MM.1S (cell line): ENCODE data around the gene VSIG10L.

Experiments used
- DNase-seq: peaks from one replicate; pipeline ENCODE4 v3.0.0-alpha.2; 2015
- H2AFZ ChIP-seq: fragments of 300-600 bp; sonication (generic); 2 replicates; pipeline ENCODE4 v1.6.0; 2016; ENCODE audit warnings: antibody characterized with exemption, low read length
- H3F3A ChIP-seq: fragments of 300-600 bp; sonication (generic); 2 replicates; pipeline ENCODE4 v1.6.1; 2016; ENCODE audit warnings: mild to moderate bottlenecking, antibody characterized with exemption, low read length, moderate library complexity, mixed read lengths; ENCODE audit not compliant: insufficient read depth
- H3K27ac ChIP-seq: fragments of 300-600 bp; sonication (generic); 2 replicates; pipeline ENCODE4 v1.5.1; 2016; ENCODE audit warnings: mild to moderate bottlenecking, low read length
- H3K27me3 ChIP-seq: fragments of 300-600 bp; sonication (generic); replicated peaks from 2 replicates; pipeline ENCODE4 v1.6.0; 2016; ENCODE audit warnings: low read length; ENCODE audit not compliant: insufficient read depth
- H3K36me3 ChIP-seq: fragments of 300-600 bp; sonication (generic); replicated peaks from 2 replicates; pipeline ENCODE4 v1.6.1; 2016; ENCODE audit warnings: mild to moderate bottlenecking, low read length, mixed read lengths; ENCODE audit not compliant: insufficient read depth
- H3K4me1 ChIP-seq: fragments of 300-600 bp; sonication (generic); 2 replicates; pipeline ENCODE4 v1.6.1; 2016; ENCODE audit warnings: low read length, mixed read lengths
- H3K4me2 ChIP-seq: fragments of 300-600 bp; sonication (generic); 2 replicates; pipeline ENCODE4 v1.6.0; 2016; ENCODE audit warnings: low read depth, low read length
- H3K4me3 ChIP-seq: fragments of 300-600 bp; sonication (generic); 2 replicates; pipeline ENCODE4 v1.5.1; 2016; ENCODE audit warnings: low read length, mixed read lengths
- H3K79me2 ChIP-seq: fragments of 300-600 bp; sonication (generic); 2 replicates; pipeline ENCODE4 v1.6.1; 2016; ENCODE audit warnings: mixed run types, low read length, mixed read lengths
- H3K9ac ChIP-seq: fragments of 300-600 bp; sonication (generic); 2 replicates; pipeline ENCODE4 v1.6.1; 2016; ENCODE audit warnings: low read length, mixed read lengths
- H3K9me2 ChIP-seq: fragments of 300-600 bp; sonication (generic); replicated peaks from 2 replicates; pipeline ENCODE4 v1.6.1; 2016; ENCODE audit warnings: mild to moderate bottlenecking, low read length, mixed read lengths; ENCODE audit not compliant: insufficient read depth
- H3K9me3 ChIP-seq: fragments of 300-600 bp; sonication (generic); replicated peaks from 2 replicates; pipeline ENCODE4 v1.6.1; 2016; ENCODE audit warnings: mild to moderate bottlenecking, low read length, mixed read lengths; ENCODE audit not compliant: insufficient read depth
- H4K20me1 ChIP-seq: fragments of 300-600 bp; sonication (generic); 2 replicates; pipeline ENCODE4 v1.6.1; 2016; ENCODE audit warnings: mild to moderate bottlenecking, low read length, moderate library complexity, mixed read lengths; ENCODE audit not compliant: insufficient read depth
- CTCF ChIP-seq: fragments of 300-600 bp; sonication (generic); IDR thresholded peaks from 2 replicates; pipeline ENCODE4 v1.5.1; 2016; ENCODE audit warnings: antibody characterized with exemption, low read length, mixed read lengths
- EZH2 ChIP-seq: fragments of 300-600 bp; sonication (generic); optimal IDR thresholded peaks from 2 replicates; pipeline ENCODE3; 2017; ENCODE audit warnings: low read depth, mild to moderate bottlenecking, antibody characterized with exemption, low read length, mixed read lengths
- EZH2phosphoT487 ChIP-seq: fragments of 300-600 bp; sonication (generic); IDR thresholded peaks from 2 replicates; pipeline ENCODE4 v1.6.1; 2018; ENCODE audit warnings: antibody characterized with exemption, low read length

The VSIG10L gene

GRCh38 chr19:51337861-51338562 is 3.9 kb downstream of the VSIG10L start:
- H3K9me2 ChIP-seq: no peaks in the 10 kb centered on the region
- no peaks in the 10 kb centered on the region for H3K79me2 ChIP-seq
- H3K9me3 ChIP-seq: no peaks in the 10 kb centered on the region
- H4K20me1 ChIP-seq: no peaks in the 10 kb centered on the region
- no peak for DNase-seq
- H3K4me3 ChIP-seq: no peak overlapping the region
- H2AFZ ChIP-seq: no peak overlapping the region
- no peaks in the 10 kb centered on the region for H3K27me3 ChIP-seq
- H3K9ac ChIP-seq: no peak overlapping the region
- no peaks in the 10 kb centered on the region for H3K36me3 ChIP-seq
- H3K4me2 ChIP-seq: no peak overlapping the region
- H3K4me1 ChIP-seq: no peaks in the 10 kb centered on the region
- H3K27ac ChIP-seq: no peak overlapping the region
- TF ChIP-seq CTCF: no peak
- no peak for TF ChIP-seq EZH2
- TF ChIP-seq EZH2phosphoT487: no peak
- H3F3A ChIP-seq: no peaks in the 10 kb centered on the region

- Histone ChIP-seq H3K36me3 (no peaks in the 10 kb centered on the region), H3K9me3 (no peaks in the 10 kb centered on the region), H3K27me3 (no peaks in the 10 kb centered on the region), H3K27ac (no peak overlapping the region), H3K4me3 (no peak overlapping the region), H3K9me2 (no peaks in the 10 kb centered on the region), H2AFZ (no peak overlapping the region), H3K4me1 (no peaks in the 10 kb centered on the region), H3F3A (no peaks in the 10 kb centered on the region), H3K4me2 (no peak overlapping the region), H3K79me2 (no peaks in the 10 kb centered on the region), H3K9ac (no peak overlapping the region), H4K20me1 (no peaks in the 10 kb centered on the region)
- TF ChIP-seq EZH2phosphoT487 (no peak), EZH2 (no peak), CTCF (no peak)
- no peak for DNase-seq
Observed at GRCh38 chr19:51337141-51337860, 4.6 kb downstream of the VSIG10L start.

GRCh38 chr19:51333836-51334460 is 8.0 kb downstream of the VSIG10L start:
- H3K4me3 ChIP-seq: no peak overlapping the region
- H3F3A ChIP-seq: no peaks in the 10 kb centered on the region
- no peaks in the 10 kb centered on the region for H4K20me1 ChIP-seq
- H3K9ac ChIP-seq: no peak overlapping the region
- no peak for TF ChIP-seq CTCF
- TF ChIP-seq EZH2: no peak
- H2AFZ ChIP-seq: no peak overlapping the region
- H3K4me1 ChIP-seq: no peaks in the 10 kb centered on the region
- H3K36me3 ChIP-seq: no peaks in the 10 kb centered on the region
- no peaks in the 10 kb centered on the region for H3K27me3 ChIP-seq
- no peaks in the 10 kb centered on the region for H3K9me3 ChIP-seq
- no peak overlapping the region for H3K27ac ChIP-seq
- no peak overlapping the region for H3K4me2 ChIP-seq
- no peak for DNase-seq
- no peaks in the 10 kb centered on the region for H3K79me2 ChIP-seq
- no peaks in the 10 kb centered on the region for H3K9me2 ChIP-seq
